Measurements from ENCODE around the gene VGLL3. TPM values are rescaled to one million over a fixed set of nuclear protein-coding genes. Genes with fewer than 3 reads are reported as not detected.

Gene VGLL3
- total RNA-seq, 1 experiment from 2014 or later: 40.0 TPM

- DNase-seq: no peak
- no TSS peak for BruUV-seq (replicated peaks)
- Mint-ChIP-seq H3K27ac (ENCODE audit: unreplicated experiment) (no peak overlapping the region), H3K4me3 (ENCODE audit: low read depth, unreplicated experiment) (no peak overlapping the region), H3K9me3 (ENCODE audit: low read depth, unreplicated experiment) (no peaks in the 10 kb centered on the region), H3K4me1 (ENCODE audit: low read depth, unreplicated experiment) (peaks cover 37% of the 10 kb centered on the region), H3K27me3 (ENCODE audit: unreplicated experiment) (no peaks in the 10 kb centered on the region), H3K36me3 (ENCODE audit: insufficient read depth, unreplicated experiment) (peaks cover 5% of the 10 kb centered on the region)
- intact Hi-C loops (cut with micrococcal nuclease; ENCODE audit: unreplicated experiment): loop anchor here (5.0 kb wide), 1 partner anchor 167 kb away; no protein-coding TSS in a partner anchor
- CTCF ChIA-PET: no interaction called here
- no peak for TF ChIP-seq CTCF (IDR thresholded peaks at IDR 0.05; ENCODE audit: unreplicated experiment)
These were observed 36.7 kb downstream of the VGLL3 start for GRCh38 chr3:86954226-86954625.

GRCh38 chr3:86951322-86951721 lies 39.6 kb downstream of the VGLL3 start:
- CTCF ChIA-PET: interaction anchor here (1.3 kb wide), 1 partner anchor 10 kb away, joined by 4 read pairs; no protein-coding TSS in a partner anchor
- H3K9me3 Mint-ChIP-seq (ENCODE audit: low read depth, unreplicated experiment): no peaks in the 10 kb centered on the region
- peaks cover 24% of the 10 kb centered on the region for H3K4me1 Mint-ChIP-seq (ENCODE audit: low read depth, unreplicated experiment)

DNA sequence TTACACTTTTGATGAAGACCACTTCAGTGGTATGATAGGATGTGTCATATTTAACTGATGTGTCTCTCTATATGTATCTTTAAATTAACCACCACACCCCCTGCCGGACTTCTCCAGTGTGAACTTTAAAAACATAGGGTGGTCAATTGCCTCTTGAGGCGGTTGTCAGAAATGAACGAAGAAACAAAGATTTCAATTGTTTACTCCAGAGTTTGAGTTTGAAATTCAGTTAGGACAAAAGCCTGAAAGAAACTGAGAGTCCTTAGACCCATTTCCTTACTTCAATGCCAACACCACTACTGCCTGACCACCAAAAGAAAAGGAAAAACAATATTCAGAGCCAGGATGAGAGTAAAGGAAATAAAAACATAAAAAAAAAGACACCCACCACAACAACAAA lies 40.2 kb downstream of the VGLL3 start:
- H3K27ac Mint-ChIP-seq (ENCODE audit: unreplicated experiment): no peak overlapping the region
- no peaks in the 10 kb centered on the region for H3K27me3 Mint-ChIP-seq (ENCODE audit: unreplicated experiment)
- peaks cover 24% of the 10 kb centered on the region for H3K4me1 Mint-ChIP-seq (ENCODE audit: low read depth, unreplicated experiment)
- BruUV-seq (replicated peaks): no TSS peak
- H3K36me3 Mint-ChIP-seq (ENCODE audit: insufficient read depth, unreplicated experiment): peaks cover 5% of the 10 kb centered on the region
- no peak overlapping the region for H3K4me3 Mint-ChIP-seq (ENCODE audit: low read depth, unreplicated experiment)
- no peak for TF ChIP-seq CTCF (IDR thresholded peaks at IDR 0.05; ENCODE audit: unreplicated experiment)
- CTCF ChIA-PET: interaction anchor here (1.3 kb wide), 1 partner anchor 10 kb away, joined by 4 read pairs; no protein-coding TSS in a partner anchor
- DNase-seq: no peak
- intact Hi-C loops (cut with micrococcal nuclease; ENCODE audit: unreplicated experiment): loop anchor here (5.0 kb wide), 1 partner anchor 163 kb away; no protein-coding TSS in a partner anchor
- H3K9me3 Mint-ChIP-seq (ENCODE audit: low read depth, unreplicated experiment): no peaks in the 10 kb centered on the region

More at GRCh38 chr3:86951322-86951721, 39.6 kb downstream of the VGLL3 start:
- intact Hi-C loops (cut with micrococcal nuclease; ENCODE audit: unreplicated experiment): loop anchor here (5.0 kb wide), 1 partner anchor 164 kb away; no protein-coding TSS in a partner anchor
- Mint-ChIP-seq H3K36me3 (ENCODE audit: insufficient read depth, unreplicated experiment) (peaks cover 5% of the 10 kb centered on the region), H3K27me3 (ENCODE audit: unreplicated experiment) (no peaks in the 10 kb centered on the region), H3K27ac (ENCODE audit: unreplicated experiment) (no peak overlapping the region), H3K4me3 (ENCODE audit: low read depth, unreplicated experiment) (no peak overlapping the region)
- DNase-seq: no peak
- no TSS peak for BruUV-seq (replicated peaks)
- TF ChIP-seq CTCF (IDR thresholded peaks at IDR 0.05; ENCODE audit: unreplicated experiment): no peak

DNA sequence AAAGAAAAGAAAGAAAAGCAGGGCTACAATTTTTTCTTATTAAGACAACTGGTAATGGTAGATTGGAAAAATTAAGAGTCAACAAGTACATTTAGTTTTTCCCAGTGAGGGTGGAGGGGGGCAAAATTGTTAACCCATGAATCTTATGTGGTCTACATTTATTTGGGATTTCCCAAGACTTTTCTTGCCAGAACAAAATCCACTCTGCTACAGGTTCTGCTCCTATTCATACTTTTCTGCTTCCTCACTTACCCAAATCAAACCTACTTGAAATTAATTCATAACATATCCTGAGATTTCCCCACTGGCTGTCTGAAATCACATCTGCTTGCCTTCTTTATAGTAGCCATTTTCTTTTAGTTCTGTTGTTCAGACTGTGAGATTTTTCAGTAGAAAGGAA lies 41.1 kb downstream of the VGLL3 start:
- Mint-ChIP-seq H3K4me3 (ENCODE audit: low read depth, unreplicated experiment) (no peak overlapping the region), H3K27ac (ENCODE audit: unreplicated experiment) (no peak overlapping the region), H3K36me3 (ENCODE audit: insufficient read depth, unreplicated experiment) (peaks cover 5% of the 10 kb centered on the region), H3K27me3 (ENCODE audit: unreplicated experiment) (no peaks in the 10 kb centered on the region), H3K4me1 (ENCODE audit: low read depth, unreplicated experiment) (peaks cover 23% of the 10 kb centered on the region), H3K9me3 (ENCODE audit: low read depth, unreplicated experiment) (no peaks in the 10 kb centered on the region)
- no TSS peak for BruUV-seq (replicated peaks)
- CTCF ChIA-PET: no interaction called here
- no peak for DNase-seq
- no peak for TF ChIP-seq CTCF (IDR thresholded peaks at IDR 0.05; ENCODE audit: unreplicated experiment)
- intact Hi-C loops (cut with micrococcal nuclease; ENCODE audit: unreplicated experiment): loop anchor here (5.0 kb wide), 1 partner anchor 163 kb away; no protein-coding TSS in a partner anchor

Data from Calu3 (cell line).